ENCODE results near the gene THY1. TPM values are rescaled to one million over a fixed set of nuclear protein-coding genes. Genes with fewer than 3 reads are reported as not detected.

THY1 gene
- total and polyA plus RNA-seq, 4 experiments from 2014 or later: not detected

GRCh38 chr11:119377112-119377901 is 45.7 kb downstream of the THY1 start:
- Mint-ChIP-seq H3K27ac (peak overlapping the region in 2 of 7 donors; percentile 24 to 35), H3K9me3 (no peaks in the 10 kb centered on the region), H3K27me3 (peaks cover 0 to 3% of the 10 kb centered on the region in 2 donors), H3K4me3 (no peak overlapping the region), H3K36me3 (no peaks in the 10 kb centered on the region), H3K4me1 (peaks cover 10 to 15% (median 11%) of the 10 kb centered on the region in 4 donors)
- ChIA-PET POLR2A (ENCODE audit: partially characterized antibody) (interaction anchor here (1.4 kb wide), 1 partner anchor 39 kb away, joined by 3 read pairs; no protein-coding TSS in a partner anchor), CTCF (ENCODE audit: partially characterized antibody) (interaction anchor here (1.1 to 13.9 kb wide), 2 partner anchors 20 to 21 kb away, joined by 3 to 179 read pairs; no protein-coding TSS in a partner anchor)
- no peak overlapping the region for H3K4me3 ChIP-seq (ENCODE audit: low read length in 2 of 2)
- peaks cover 26% of the 10 kb centered on the region for H3K4me1 ChIP-seq (ENCODE audit: insufficient read depth, low read length)
- no peak overlapping the region for H3K27ac ChIP-seq (ENCODE audit: low read depth, low read length)
- no peaks in the 10 kb centered on the region for H3K9me3 ChIP-seq (ENCODE audit: control insufficient read depth in 1 of 2, low read length in 2 of 2)
- intact Hi-C loops (cut with micrococcal nuclease): no loop called here
- no peak for DNase-seq
- H3K27me3 ChIP-seq (ENCODE audit: insufficient read depth, low read length): no peaks in the 10 kb centered on the region
- no peaks in the 10 kb centered on the region for H3K36me3 ChIP-seq (ENCODE audit: insufficient read depth, low read length)

GRCh38 chr11:119376197-119376847 is 46.6 kb downstream of the THY1 start:
- Histone ChIP-seq H3K36me3 (ENCODE audit: insufficient read depth, low read length) (no peaks in the 10 kb centered on the region), H3K27ac (ENCODE audit: low read depth, low read length) (no peak overlapping the region), H3K27me3 (ENCODE audit: insufficient read depth, low read length) (no peaks in the 10 kb centered on the region), H3K4me3 (ENCODE audit: low read length in 2 of 2) (no peak overlapping the region), H3K9me3 (ENCODE audit: control insufficient read depth in 1 of 2, low read length in 2 of 2) (no peaks in the 10 kb centered on the region), H3K4me1 (ENCODE audit: insufficient read depth, low read length) (peaks cover 19% of the 10 kb centered on the region)
- no peaks in the 10 kb centered on the region for H3K36me3 Mint-ChIP-seq
- ChIA-PET CTCF (ENCODE audit: partially characterized antibody) (interaction anchor here (1.1 to 13.9 kb wide), 4 partner anchors 19 to 54 kb away, joined by 3 to 179 read pairs (median 9); no protein-coding TSS in a partner anchor), POLR2A (ENCODE audit: partially characterized antibody) (interaction anchor here (1.4 kb wide), 1 partner anchor 38 kb away, joined by 3 read pairs; no protein-coding TSS in a partner anchor)
- no peak overlapping the region for H3K4me3 Mint-ChIP-seq
- no peaks in the 10 kb centered on the region for H3K9me3 Mint-ChIP-seq
- H3K27me3 Mint-ChIP-seq: no peaks in the 10 kb centered on the region
- no peak for DNase-seq
- H3K4me1 Mint-ChIP-seq: peaks cover 7 to 15% (median 10%) of the 10 kb centered on the region in 4 donors
- H3K27ac Mint-ChIP-seq: peak overlapping the region in 1 of 7 donors; percentile 8
- intact Hi-C loops (cut with micrococcal nuclease): no loop called here

- Mint-ChIP-seq H3K36me3 (no peaks in the 10 kb centered on the region), H3K27me3 (no peaks in the 10 kb centered on the region), H3K4me1 (peaks cover 3 to 13% (median 8%) of the 10 kb centered on the region in 4 donors), H3K4me3 (no peak overlapping the region), H3K27ac (peak overlapping the region in 1 of 7 donors; percentile 53), H3K9me3 (no peaks in the 10 kb centered on the region)
- H3K27ac ChIP-seq (ENCODE audit: low read depth, low read length): no peak overlapping the region
- POLR2A ChIA-PET (ENCODE audit: partially characterized antibody): no interaction called here
- no peaks in the 10 kb centered on the region for H3K9me3 ChIP-seq (ENCODE audit: control insufficient read depth in 1 of 2, low read length in 2 of 2)
- no peaks in the 10 kb centered on the region for H3K36me3 ChIP-seq (ENCODE audit: insufficient read depth, low read length)
- no peak overlapping the region for H3K4me3 ChIP-seq (ENCODE audit: low read length in 2 of 2)
- CTCF ChIA-PET (ENCODE audit: partially characterized antibody): interaction anchor here (0.9 to 13.9 kb wide), 7 partner anchors 11 to 53 kb away, joined by 3 to 179 read pairs (median 9); no protein-coding TSS in a partner anchor
- H3K27me3 ChIP-seq (ENCODE audit: insufficient read depth, low read length): no peaks in the 10 kb centered on the region
- peaks cover 19% of the 10 kb centered on the region for H3K4me1 ChIP-seq (ENCODE audit: insufficient read depth, low read length)
- intact Hi-C loops (cut with micrococcal nuclease): no loop called here
- DNase-seq: no peak
These were observed 47.4 kb downstream of the THY1 start for GRCh38 chr11:119375337-119376196.

- Histone ChIP-seq H3K9me3 (ENCODE audit: control insufficient read depth in 1 of 2, low read length in 2 of 2) (no peaks in the 10 kb centered on the region), H3K4me3 (ENCODE audit: low read length in 2 of 2) (no peak overlapping the region), H3K27ac (ENCODE audit: low read depth, low read length) (no peak overlapping the region), H3K27me3 (ENCODE audit: insufficient read depth, low read length) (no peaks in the 10 kb centered on the region), H3K36me3 (ENCODE audit: insufficient read depth, low read length) (no peaks in the 10 kb centered on the region), H3K4me1 (ENCODE audit: insufficient read depth, low read length) (peaks cover 24% of the 10 kb centered on the region)
- Mint-ChIP-seq H3K36me3 (no peaks in the 10 kb centered on the region), H3K27ac (no peak overlapping the region), H3K4me1 (peaks cover 7 to 20% (median 13%) of the 10 kb centered on the region in 4 donors), H3K4me3 (no peak overlapping the region), H3K9me3 (no peaks in the 10 kb centered on the region), H3K27me3 (peaks cover 0 to 7% of the 10 kb centered on the region in 2 donors)
- no peak for DNase-seq
- intact Hi-C loops (cut with micrococcal nuclease): loop anchor here (1.0 kb wide), 1 partner anchor 18 kb away; no protein-coding TSS in a partner anchor
- ChIA-PET POLR2A (ENCODE audit: partially characterized antibody) (no interaction called here), CTCF (ENCODE audit: partially characterized antibody) (interaction anchor here (0.6 to 13.9 kb wide), 9 partner anchors 10 to 178 kb away, joined by 3 to 179 read pairs (median 9); no protein-coding TSS in a partner anchor)
These were observed 48.2 kb downstream of the THY1 start for GRCh38 chr11:119374632-119375336.

GRCh38 chr11:119373921-119374631 is 48.9 kb downstream of the THY1 start:
- Histone ChIP-seq H3K4me1 (ENCODE audit: insufficient read depth, low read length) (peaks cover 24% of the 10 kb centered on the region), H3K4me3 (ENCODE audit: low read length in 2 of 2) (no peak overlapping the region), H3K27me3 (ENCODE audit: insufficient read depth, low read length) (no peaks in the 10 kb centered on the region), H3K9me3 (ENCODE audit: control insufficient read depth in 1 of 2, low read length in 2 of 2) (no peaks in the 10 kb centered on the region), H3K27ac (ENCODE audit: low read depth, low read length) (no peak overlapping the region), H3K36me3 (ENCODE audit: insufficient read depth, low read length) (no peaks in the 10 kb centered on the region)
- Mint-ChIP-seq H3K36me3 (no peaks in the 10 kb centered on the region), H3K9me3 (no peaks in the 10 kb centered on the region), H3K27me3 (peaks cover 0 to 12% of the 10 kb centered on the region in 2 donors), H3K27ac (peak overlapping the region in 3 of 7 donors; percentile 29 to 43 (median 29)), H3K4me3 (peak overlapping the region in 1 of 8 donors; percentile 23), H3K4me1 (peaks cover 7 to 20% (median 13%) of the 10 kb centered on the region in 4 donors)
- intact Hi-C loops (cut with micrococcal nuclease): loop anchor here (1.0 kb wide), 1 partner anchor 18 kb away; no protein-coding TSS in a partner anchor
- peak in 3 of 5 donors; percentile 28 to 41 (median 33) for DNase-seq
- ChIA-PET POLR2A (ENCODE audit: partially characterized antibody) (no interaction called here), CTCF (ENCODE audit: partially characterized antibody) (interaction anchor here (1.1 to 13.9 kb wide), 8 partner anchors 13 to 177 kb away, joined by 3 to 179 read pairs (median 7); no protein-coding TSS in a partner anchor)

Data from CD4-positive, alpha-beta memory T cell (primary cell).